ENCODE results near the gene FECH.

- TF ChIP-seq POLR2A (IDR thresholded peaks at IDR 0.05) = no peak
- TF ChIP-seq, protein P1, sequence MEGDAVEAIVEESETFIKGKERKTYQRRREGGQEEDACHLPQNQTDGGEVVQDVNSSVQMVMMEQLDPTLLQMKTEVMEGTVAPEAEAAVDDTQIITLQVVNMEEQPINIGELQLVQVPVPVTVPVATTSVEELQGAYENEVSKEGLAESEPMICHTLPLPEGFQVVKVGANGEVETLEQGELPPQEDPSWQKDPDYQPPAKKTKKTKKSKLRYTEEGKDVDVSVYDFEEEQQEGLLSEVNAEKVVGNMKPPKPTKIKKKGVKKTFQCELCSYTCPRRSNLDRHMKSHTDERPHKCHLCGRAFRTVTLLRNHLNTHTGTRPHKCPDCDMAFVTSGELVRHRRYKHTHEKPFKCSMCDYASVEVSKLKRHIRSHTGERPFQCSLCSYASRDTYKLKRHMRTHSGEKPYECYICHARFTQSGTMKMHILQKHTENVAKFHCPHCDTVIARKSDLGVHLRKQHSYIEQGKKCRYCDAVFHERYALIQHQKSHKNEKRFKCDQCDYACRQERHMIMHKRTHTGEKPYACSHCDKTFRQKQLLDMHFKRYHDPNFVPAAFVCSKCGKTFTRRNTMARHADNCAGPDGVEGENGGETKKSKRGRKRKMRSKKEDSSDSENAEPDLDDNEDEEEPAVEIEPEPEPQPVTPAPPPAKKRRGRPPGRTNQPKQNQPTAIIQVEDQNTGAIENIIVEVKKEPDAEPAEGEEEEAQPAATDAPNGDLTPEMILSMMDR (IDR thresholded peaks at IDR 0.05) = no peak
These were observed 47.9 kb downstream of the FECH start for GRCh38 chr18:57538614-57539013.
